Chondrocyte (in vitro differentiated cells): Measurements from ENCODE around the gene ERN2. TPM values are rescaled to one million over a fixed set of nuclear protein-coding genes. Genes with fewer than 3 reads are reported as not detected.
A peak's percentile ranks its signal among the peaks of the same experiment; 100 is the strongest.

Source experiments
- DNase-seq: peaks from one replicate; pipeline ENCODE4 v3.0.0; 2021; ENCODE audit warnings: mixed read lengths, low spot score
- H3K27ac Mint-ChIP-seq: one replicate; pipeline ENCODE4 v1.8.0; 2021; ENCODE audit warnings: mild to moderate bottlenecking, moderate library complexity, mixed read lengths; ENCODE audit not compliant: unreplicated experiment
- H3K27me3 Mint-ChIP-seq: 2 replicates; pipeline ENCODE4 v1.8.0; 2021; ENCODE audit warnings: low read depth, mixed read lengths
- H3K36me3 Mint-ChIP-seq: 2 replicates; pipeline ENCODE4 v1.8.0; 2021; ENCODE audit warnings: low read depth, mixed read lengths
- H3K4me1 Mint-ChIP-seq: 2 replicates; pipeline ENCODE4 v1.8.0; 2021; ENCODE audit warnings: low read depth, mild to moderate bottlenecking, mixed read lengths
- H3K4me3 Mint-ChIP-seq: one replicate; pipeline ENCODE4 v1.8.0; 2021; ENCODE audit warnings: mild to moderate bottlenecking, moderate library complexity, mixed read lengths; ENCODE audit not compliant: unreplicated experiment
- H3K9me3 Mint-ChIP-seq: 2 replicates; pipeline ENCODE4 v1.8.0; 2021; ENCODE audit warnings: low read depth, mixed read lengths
- CTCF ChIP-seq: fragments of 200-600 bp; sonication (generic); IDR thresholded peaks from 2 replicates; pipeline ENCODE4 v1.5.0; 2021; ENCODE audit warnings: antibody characterized with exemption, mild to moderate bottlenecking, moderate library complexity
- long read RNA-seq: library from polyadenylated mRNA; stranded (forward); transcript quantifications from one replicate; pipeline ENCODE4 v2.0.0, GENCODE V29; 2021
- total RNA-seq: library from RNA; stranded (reverse); gene quantifications from 3 replicates; pipeline ENCODE4 v1.2.1, GENCODE V29; 2021

ERN2 gene
- not detected in 3 replicates for total RNA-seq
- long read RNA-seq = 0 reads

DNA sequence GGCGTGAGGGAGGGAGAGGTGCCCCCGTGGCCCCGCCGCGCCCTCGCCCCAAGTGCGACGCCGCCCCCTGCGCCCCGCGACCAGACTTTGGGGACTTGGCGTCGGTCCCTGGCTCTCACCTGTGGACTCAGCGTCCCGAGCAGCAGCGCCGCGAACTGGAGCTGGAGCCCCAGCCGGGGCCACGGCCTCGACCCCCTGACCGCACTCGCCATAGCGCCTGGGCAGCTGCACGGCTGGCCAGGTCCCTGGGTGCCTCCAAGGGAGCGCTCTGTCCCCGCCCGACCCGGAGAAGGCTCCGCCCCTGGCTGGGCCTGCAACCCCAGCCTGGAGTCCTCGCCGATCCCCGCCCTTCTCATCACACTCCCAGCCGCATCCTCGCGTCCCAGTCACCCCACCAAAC is at the start of gene ERN2:
Gene ERN2, minus strand, starts transcription at position 247 of the 400 bp plus-strand sequence. Its CDS starts 35 bp downstream, at position 212.
- peaks cover 54% of the 10 kb centered on the region for H3K27me3 Mint-ChIP-seq
- no peaks in the 10 kb centered on the region for H3K4me1 Mint-ChIP-seq
- no peak within 1 kb of the TSS for H3K4me3 Mint-ChIP-seq

GRCh38 chr16:23757937-23758619 is 45.1 kb upstream of the ERN2 start:
- Mint-ChIP-seq H3K9me3 (no peaks in the 10 kb centered on the region), H3K4me3 (no peak overlapping the region), H3K27me3 (peaks cover 11% of the 10 kb centered on the region), H3K27ac (no peak overlapping the region), H3K36me3 (no peaks in the 10 kb centered on the region), H3K4me1 (no peaks in the 10 kb centered on the region)
- no peak for TF ChIP-seq CTCF
- DNase-seq = no peak

More for the DNA sequence above, at the start of gene ERN2:
- Mint-ChIP-seq H3K9me3 (peaks cover 11% of the 10 kb centered on the region), H3K27ac (no peak within 1 kb of the TSS), H3K36me3 (peaks cover 2% of the 10 kb centered on the region)
- TF ChIP-seq CTCF = no peak
- DNase-seq = no peak

GRCh38 chr16:23757116-23757515 is 44.1 kb upstream of the ERN2 start:
- no peak for DNase-seq
- Mint-ChIP-seq H3K4me1 (no peaks in the 10 kb centered on the region), H3K4me3 (no peak overlapping the region), H3K36me3 (no peaks in the 10 kb centered on the region), H3K27ac (no peak overlapping the region), H3K27me3 (peaks cover 11% of the 10 kb centered on the region), H3K9me3 (no peaks in the 10 kb centered on the region)
- no peak for TF ChIP-seq CTCF

- H3K9me3 Mint-ChIP-seq = no peaks in the 10 kb centered on the region
- H3K27me3 Mint-ChIP-seq = peaks cover 12% of the 10 kb centered on the region
- DNase-seq = peak; percentile 90
- no peak for TF ChIP-seq CTCF
- H3K27ac Mint-ChIP-seq = no peak overlapping the region
- H3K4me1 Mint-ChIP-seq = no peaks in the 10 kb centered on the region
- H3K36me3 Mint-ChIP-seq = no peaks in the 10 kb centered on the region
- no peak overlapping the region for H3K4me3 Mint-ChIP-seq
Observed at GRCh38 chr16:23755484-23755809, 42.4 kb upstream of the ERN2 start.

- no peaks in the 10 kb centered on the region for H3K9me3 Mint-ChIP-seq
- TF ChIP-seq CTCF = no peak
- no peak within 1 kb of the TSS for H3K27ac Mint-ChIP-seq
- H3K4me1 Mint-ChIP-seq = no peaks in the 10 kb centered on the region
- DNase-seq = peak; percentile 89
- H3K27me3 Mint-ChIP-seq = peaks cover 12% of the 10 kb centered on the region
- H3K4me3 Mint-ChIP-seq = no peak within 1 kb of the TSS
- no peaks in the 10 kb centered on the region for H3K36me3 Mint-ChIP-seq
Observed at GRCh38 chr16:23754594-23755483, 41.8 kb upstream of the ERN2 start, which contains the start of gene CHP2. Gene CHP2 (plus strand): TSS chr16:23755026. CDS start chr16:23755050, 24 bp downstream.
